Islet of Langerhans (tissue), 1 donor: ENCODE measurements around the gene KRTAP5-7.
"Not testable (repeated sequence)": the region's sequence is repeated elsewhere in the genome, so short reads cannot be mapped to it uniquely, and the experiment has no call there.

Source experiments
- FAIRE-seq: peaks from one replicate; lab custom pipeline; 2011; peaks lifted over from hg19 to GRCh38; lab: Jason Lieb, UNC

KRTAP5-7 gene

GRCh38 chr11:71562120-71562519 is 35.1 kb downstream of the KRTAP5-7 start:
- no peak for FAIRE-seq

GRCh38 chr11:71563406-71563805 is 36.3 kb downstream of the KRTAP5-7 start:
- FAIRE-seq, result no peak

GRCh38 chr11:71564430-71564829 is 37.4 kb downstream of the KRTAP5-7 start:
- FAIRE-seq, result no peak

GRCh38 chr11:71565263-71565662 is 38.2 kb downstream of the KRTAP5-7 start, which contains the start of gene KRTAP5-10:
KRTAP5-10 (plus strand) TSS chr11:71565563; CDS start chr11:71565588, 25 bp downstream.
- FAIRE-seq, result no peak

- FAIRE-seq, result no peak
These were observed 39.1 kb downstream of the KRTAP5-7 start for GRCh38 chr11:71566081-71566620.

- not testable (repeated sequence) for FAIRE-seq
These were observed 39.8 kb downstream of the KRTAP5-7 start for GRCh38 chr11:71566626-71567599.

- FAIRE-seq, result not testable (repeated sequence)
These were observed 40.6 kb downstream of the KRTAP5-7 start for GRCh38 chr11:71567633-71568032.

GRCh38 chr11:71568704-71569349 is 41.8 kb downstream of the KRTAP5-7 start:
- no peak for FAIRE-seq

GRCh38 chr11:71571101-71571850 is 44.2 kb downstream of the KRTAP5-7 start:
- not testable (repeated sequence) for FAIRE-seq

GRCh38 chr11:71572811-71573210 is 45.7 kb downstream of the KRTAP5-7 start:
- no peak for FAIRE-seq

GRCh38 chr11:71574418-71574817 is 47.4 kb downstream of the KRTAP5-7 start:
- no peak for FAIRE-seq

- no peak for FAIRE-seq
These were observed 48.8 kb downstream of the KRTAP5-7 start for GRCh38 chr11:71575723-71576424.

- FAIRE-seq, result not testable (repeated sequence)
These were observed 49.8 kb downstream of the KRTAP5-7 start for GRCh38 chr11:71576688-71577465.

- no peak for FAIRE-seq
These were observed 50.5 kb downstream of the KRTAP5-7 start for GRCh38 chr11:71577469-71578004.
